ACHN (cell line): ENCODE data around the gene DBH.
"Not testable (repeated sequence)": the region's sequence is repeated elsewhere in the genome, so short reads cannot be mapped to it uniquely, and the experiment has no call there.

Experiments
- DNase-seq: peaks from one replicate; pipeline ENCODE4 v3.0.0-alpha.2; 2015
- in situ Hi-C: cut with HindIII; loops from 2 replicates; pipeline ENCODE4 v1.10.0; 2017; ENCODE audit warnings: low sequenced_read_pairs, low pct_ligation_motif_present, low pct_unique_long_range_greater_than_20kb

Gene DBH

DNA sequence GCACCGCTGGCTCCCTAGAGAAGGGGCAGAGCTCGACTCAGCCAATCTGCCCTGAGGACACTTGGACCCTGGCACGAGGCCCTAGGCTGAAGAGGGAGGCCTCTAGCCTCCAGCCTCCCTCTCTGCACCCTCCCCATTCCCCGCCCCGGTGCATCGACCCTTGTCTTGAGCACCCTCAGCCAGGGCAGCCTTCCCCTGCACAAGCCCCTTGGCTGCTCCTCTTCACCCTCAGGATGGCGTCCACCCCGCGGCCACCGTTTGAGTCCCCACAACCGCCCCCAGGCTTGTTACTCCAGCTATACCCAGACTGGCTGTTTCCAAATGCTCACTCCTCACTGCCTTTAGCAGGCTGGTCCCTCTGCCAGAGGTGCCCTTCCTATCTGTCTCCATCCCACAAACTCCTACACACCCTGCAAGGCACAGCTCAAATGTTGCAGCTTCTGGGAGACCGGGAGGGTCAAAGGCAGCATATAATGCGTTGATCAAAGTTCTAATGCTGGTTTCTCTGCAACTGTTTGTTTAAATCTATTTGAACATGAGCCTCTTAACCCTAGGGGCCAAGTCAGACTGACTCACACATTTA lies 20.5 kb upstream of the DBH start:
- in situ Hi-C loops = no loop called here

DNA sequence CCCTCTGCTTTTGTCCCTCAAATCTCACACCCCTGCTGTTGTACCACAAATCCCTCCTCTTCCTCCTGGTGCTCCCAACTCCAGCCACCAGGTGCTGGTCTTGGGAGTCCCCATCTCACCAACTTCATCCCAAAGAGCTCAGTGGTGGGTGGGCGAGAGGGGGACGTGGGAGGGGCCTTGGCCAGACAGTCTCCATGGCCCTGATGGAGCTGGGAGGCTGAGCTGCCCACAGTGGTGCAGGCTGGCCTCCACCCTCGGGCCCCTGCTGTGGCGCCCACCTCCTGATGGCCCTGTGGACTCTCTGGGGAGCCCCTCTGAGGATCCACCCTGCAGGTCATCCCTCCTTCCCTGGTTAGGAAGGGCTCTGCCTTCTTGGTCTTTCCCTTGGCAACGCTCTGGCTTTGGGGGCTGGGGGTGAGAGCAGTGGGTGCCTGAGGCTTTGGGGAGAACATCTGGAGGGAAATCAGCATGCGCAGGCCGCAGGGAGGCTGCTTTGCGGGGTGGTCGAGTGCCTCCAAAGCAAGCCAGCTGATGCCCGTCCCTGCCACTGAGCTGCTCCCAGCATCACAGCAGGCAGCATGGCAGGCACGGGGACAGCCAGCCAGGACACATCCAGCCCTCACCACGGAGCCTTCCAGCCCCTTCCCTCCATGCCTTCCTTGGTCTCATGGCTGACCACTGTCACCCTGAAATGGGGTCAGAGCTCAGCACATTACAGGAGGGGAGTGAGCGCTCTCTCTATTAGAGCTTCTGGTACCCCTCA lies 19.3 kb upstream of the DBH start:
- no peak for DNase-seq
- in situ Hi-C loops = no loop called here

More for the DNA sequence above, 20.5 kb upstream of the DBH start:
- no peak for DNase-seq

DNA sequence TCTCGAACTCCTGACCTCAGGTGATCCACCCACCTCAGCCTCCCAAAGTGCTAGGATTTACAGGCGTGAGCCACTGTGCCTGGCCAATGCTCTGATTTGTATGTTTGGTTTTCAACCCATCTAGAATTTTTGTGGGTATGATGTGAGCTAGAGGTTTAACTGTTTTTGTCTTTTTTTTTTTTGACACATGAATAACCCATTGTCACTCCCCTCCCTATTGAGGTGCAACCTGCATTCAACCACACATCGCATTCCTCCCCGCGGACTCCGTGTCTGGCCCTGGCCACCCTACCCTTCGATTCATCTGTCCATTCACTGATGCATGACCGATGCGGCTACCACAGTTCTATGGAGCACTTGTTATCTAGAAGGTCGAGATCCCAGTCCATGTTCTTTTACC lies 17.4 kb upstream of the DBH start:
- no peak for DNase-seq
- in situ Hi-C loops = no loop called here

DNA sequence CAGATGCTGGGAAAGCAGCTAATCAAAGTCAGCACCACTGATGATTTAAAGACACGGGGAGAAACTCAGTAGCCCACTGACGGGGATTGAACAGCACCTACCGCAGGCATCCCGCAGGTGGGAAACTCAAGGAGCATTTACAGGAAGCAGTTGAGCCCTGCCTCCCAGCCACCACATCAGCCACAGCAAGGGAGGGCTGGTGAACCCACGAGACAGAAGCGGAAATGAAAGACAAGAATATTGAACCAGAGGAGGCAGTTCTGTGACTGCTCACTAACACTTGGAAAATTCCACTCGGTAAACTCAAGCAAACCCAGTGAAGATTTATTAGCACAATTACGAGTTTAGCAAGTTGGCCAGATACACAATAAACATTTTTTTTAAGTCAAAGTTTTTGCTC lies 16.4 kb upstream of the DBH start:
- DNase-seq = no peak
- in situ Hi-C loops = no loop called here

DNA sequence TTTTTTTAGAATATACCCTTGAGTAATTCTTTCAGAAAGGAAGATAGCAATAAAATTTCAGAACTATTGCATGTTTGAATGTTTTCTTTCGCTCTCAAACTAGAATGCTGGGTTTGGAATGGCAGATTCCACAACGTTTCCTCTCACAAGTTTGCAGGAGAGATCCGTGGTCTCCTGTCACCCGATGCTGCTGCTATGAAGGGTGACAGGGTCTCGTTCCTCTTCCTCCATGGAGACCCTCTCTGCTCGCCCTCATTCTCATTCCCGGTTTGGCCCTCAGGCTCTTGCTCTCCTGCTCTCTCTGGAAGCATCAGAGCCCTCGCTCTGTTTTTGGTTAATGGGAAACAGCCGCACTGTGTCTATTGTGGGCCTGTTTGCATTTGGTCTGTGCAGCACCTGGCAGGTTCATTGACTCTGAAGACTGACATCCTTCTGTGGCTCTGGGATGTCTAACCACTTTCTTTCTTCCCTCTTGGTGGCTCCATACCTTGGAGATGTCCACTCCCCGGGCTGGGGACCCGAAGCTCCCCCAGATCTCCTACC lies 14.4 kb upstream of the DBH start:
- in situ Hi-C loops = no loop called here
- no peak for DNase-seq

DNA sequence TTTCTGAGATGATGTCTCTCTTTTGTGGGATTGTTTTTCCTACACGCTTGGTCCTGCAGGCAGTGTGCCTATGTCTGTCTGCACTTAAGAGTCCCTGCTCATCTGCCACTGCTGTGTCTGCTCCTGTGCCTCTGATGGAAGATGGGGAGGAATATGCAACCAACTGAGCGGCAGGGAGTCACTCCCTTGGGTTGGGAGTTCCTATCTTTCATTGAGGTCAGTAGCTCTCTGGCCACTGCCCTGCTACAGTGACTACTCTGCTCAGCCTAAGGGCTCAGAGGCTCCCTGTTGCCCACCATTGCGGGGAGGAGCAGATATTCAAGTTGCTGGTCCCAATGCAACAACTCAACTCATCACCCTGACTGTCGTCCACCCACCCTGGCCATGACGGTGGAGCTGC lies 13.6 kb upstream of the DBH start:
- no peak for DNase-seq
- in situ Hi-C loops = no loop called here

DNA sequence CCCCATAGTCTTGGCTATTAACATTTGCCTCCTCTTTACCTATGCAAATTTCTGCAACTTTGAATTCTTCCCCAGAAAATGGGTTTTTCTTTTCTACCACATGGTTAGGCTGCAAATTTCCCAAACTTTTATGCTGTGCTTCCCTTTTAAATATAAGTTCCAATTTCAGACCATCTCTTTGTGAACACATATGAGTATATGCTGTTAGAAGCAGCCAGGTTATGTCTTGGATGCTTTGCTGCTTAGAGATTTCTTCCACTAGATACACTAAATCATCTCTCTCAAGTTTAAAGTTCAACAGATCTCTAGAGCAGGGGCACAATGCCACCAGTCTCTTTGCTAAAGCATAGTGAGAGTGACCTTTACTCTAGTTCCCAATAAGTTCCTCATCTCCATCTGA lies 10.2 kb upstream of the DBH start:
- DNase-seq, in situ Hi-C loops: not testable (repeated sequence)

DNA sequence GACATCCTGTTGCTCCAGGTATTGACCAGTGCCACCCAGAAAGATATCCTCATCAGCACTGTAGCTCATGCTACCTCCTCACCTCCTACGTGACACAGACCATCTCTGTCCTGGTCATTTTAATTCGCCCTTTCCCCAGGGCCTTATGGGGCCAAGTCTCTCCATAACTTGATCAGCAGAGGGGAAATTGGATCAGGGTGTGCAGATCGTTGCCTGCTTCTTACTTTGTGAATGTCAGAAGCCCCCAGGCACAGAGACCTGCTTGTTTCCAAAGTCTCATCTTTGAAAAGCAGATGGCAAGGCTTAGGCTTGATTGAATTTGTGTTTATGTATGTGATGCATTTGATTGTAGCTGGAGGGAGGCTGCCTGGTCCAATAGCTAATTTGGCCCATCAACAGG lies 8.8 kb upstream of the DBH start:
- in situ Hi-C loops = no loop called here
- DNase-seq = no peak

DNA sequence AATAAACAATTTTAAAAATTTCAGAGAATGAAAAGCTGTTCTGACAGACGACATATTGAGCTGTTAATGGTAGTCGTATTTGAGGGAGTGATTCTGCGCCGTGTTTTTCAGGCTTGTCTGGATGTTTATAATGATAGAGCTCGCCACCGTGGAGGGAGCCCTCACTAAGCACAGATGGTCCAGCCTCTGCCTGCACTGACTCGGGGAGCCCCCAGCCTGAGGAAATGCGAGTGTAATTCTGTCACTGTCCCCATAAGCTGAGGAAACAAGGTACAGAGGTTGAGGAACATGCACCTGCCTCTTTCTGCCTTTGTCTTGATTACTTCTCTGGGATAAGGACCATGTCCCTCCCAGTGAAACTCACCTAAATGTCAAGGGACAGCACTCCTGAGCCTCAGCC lies 7.4 kb upstream of the DBH start:
- no peak for DNase-seq
- in situ Hi-C loops = no loop called here

DNA sequence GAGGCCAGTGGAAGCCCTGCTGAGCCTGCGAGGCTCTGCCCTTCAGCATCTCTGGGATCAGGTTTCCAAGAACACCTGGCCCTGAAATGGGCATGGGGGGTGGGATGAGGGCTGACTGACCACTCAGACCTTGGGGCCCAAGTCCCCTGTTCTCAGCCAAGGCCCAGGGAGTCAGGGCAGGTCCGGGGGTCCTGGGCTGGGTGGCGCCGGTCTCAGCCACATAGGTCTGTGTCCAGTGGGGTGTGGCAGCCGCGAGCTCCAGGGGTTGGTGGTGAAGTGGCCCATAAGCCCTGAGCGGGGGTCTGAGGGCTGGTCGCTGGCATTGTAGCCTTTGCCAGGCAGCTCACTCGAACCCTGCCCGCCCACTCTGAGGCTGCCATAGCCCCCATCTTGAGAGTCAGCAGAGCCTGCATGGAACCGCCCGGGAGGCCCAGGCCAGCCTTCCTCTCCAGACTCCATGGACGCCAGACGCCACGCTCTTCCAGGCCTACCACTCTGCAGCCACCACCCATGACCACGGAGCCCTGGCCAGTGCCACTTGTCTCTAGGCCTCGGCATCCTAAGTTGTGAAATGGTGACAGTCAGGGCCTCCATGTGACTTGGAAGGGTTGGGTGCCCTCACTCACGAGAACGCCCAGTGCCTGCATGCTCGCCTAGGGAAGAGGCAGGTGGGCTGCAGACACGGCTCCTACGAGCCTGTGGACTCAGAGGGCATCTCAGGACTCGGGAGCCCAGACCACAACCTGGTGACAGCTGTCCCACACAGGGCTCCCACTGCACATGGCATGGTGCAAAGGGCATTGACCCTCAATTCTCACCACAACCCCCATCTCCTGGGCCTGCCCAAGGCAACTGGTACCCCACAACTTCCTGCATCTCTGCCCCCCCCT lies 6.7 kb upstream of the DBH start:
- in situ Hi-C loops = no loop called here

DNA sequence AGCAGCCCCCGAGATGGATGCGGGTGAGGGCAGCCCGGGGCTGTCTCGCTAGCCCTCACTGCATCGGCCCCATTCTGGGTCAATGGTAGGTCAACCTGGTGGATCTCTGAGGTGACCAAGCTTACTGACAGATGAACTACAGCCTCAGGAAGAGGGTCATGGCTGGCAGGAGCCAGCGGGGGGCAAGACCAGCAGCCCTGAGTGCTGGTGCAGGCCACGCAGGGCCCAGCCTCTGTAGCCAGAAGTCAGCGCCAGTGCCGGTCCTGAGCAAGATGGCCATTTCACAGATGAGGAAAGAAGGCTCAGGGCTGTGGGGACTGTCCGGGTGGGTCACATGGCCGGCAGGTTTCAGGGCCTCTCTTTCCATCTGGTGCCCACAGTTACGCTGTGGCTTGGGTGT lies 5.1 kb upstream of the DBH start:
- DNase-seq = no peak
- in situ Hi-C loops = no loop called here

More for the DNA sequence above, 6.7 kb upstream of the DBH start:
- DNase-seq = no peak

DNA sequence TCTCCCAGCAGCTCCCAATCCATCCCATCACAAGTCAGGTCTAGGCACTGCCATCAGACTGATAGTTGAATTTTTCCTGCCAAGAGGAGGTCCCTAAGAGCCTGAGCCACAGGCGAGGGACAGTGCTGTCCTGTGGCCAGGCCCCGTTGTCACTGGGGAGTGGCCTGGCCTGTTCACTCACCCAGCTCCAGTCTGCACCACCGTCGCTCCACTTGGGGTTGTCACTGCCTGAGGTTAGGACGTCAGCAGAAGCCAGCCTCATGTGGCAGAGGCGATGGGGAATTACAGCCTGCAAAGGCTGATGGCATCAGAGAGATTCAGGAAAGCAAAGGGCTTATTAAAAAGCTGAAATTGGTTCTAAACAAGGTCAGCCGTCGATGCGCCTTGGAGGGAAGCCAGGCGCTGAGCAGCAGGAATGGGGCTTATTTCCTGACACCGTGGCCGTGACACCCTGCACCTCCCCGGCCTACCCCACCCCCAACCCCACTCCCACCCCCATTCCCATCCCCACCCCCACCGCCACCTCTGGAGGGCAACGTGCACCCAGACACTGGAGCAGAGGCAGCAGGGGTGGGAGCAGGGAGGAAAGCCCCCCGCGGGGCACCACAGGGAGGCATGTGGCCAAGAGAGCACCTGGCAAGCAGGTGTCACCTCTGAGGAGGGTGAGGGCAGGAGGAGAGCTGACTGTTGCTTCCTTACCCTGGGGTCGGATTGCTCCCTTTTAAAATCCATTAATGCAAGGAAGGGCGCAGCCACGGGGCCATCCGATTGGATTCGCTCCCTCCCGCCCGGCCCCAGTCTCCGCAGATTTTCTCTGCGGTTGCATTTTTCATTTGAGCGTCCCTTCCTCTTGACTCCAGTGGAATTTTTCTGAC lies 3.1 kb upstream of the DBH start:
- no peak for DNase-seq
- in situ Hi-C loops = no loop called here

DNA sequence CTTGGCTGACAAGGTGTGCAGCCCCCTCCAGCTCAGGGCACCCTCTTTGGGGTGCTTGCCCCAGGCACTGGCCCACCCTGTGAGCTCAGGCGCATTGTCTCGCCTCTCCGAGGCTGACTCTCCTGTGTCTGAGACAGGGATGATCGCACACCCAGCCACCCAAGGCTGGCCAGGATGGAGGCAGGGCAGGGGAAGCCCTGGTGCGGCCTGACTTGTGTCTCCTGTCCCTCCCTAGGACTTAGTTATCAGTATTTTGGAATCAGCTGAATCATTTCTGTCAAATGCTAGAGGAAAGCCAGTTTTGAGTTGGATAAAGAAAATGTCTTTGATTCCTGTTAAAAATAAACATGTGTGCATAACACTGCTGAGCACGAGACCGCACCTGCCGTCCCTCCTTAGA lies 2.5 kb upstream of the DBH start:
- DNase-seq = no peak
- in situ Hi-C loops = no loop called here

DNA sequence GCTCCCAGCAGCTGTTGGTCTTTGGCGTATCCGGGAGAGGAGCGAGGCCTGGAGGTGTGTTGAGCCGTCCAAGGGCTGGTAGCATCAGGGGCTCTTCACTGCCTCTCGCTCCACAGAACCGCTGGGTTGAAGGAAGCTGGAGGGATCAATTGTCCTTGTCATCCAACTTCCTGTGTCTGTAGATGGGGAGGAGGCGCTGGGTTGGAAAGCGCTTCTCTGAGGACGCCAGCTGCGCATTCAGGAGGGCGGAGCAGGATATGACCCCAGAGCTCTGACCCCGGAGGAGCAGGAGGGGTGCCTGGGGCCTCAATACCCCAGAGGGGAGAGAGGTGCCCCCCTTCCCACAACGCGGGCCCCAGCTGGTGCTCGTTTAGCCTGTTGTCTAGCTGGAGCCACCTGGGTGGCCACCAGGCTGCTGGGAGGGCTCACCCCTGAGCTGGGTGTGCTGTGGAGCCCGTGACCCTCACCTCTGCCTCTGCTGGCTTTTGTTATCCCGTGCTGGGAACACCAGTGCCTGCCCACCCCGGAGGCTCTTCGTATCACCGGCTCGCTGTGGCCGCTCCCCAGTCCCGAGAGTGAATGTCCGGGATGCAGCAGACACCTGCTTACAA lies 2.0 kb upstream of the DBH start:
- in situ Hi-C loops = no loop called here
- no peak for DNase-seq

DNA sequence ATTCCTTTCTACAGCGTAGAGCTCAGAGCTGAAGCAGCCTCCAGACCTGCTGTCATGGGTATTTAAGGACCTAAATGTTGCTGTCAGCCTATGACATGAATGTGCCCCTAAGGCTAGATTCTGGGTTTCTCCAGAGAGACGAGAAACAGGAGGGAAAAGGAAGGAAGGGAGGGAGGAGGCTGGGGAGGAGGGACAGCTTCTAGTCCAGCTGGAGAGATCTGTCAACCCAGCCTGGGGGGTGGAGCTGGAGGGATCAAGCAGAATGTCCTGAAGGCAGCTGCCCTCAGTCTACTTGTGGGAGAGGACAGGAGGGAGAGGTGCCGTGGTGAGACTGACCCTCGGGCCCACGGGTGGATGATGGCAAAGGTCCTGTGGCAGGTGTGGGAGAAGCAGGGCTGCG lies 1.1 kb upstream of the DBH start:
- no peak for DNase-seq
- in situ Hi-C loops = no loop called here

DNA sequence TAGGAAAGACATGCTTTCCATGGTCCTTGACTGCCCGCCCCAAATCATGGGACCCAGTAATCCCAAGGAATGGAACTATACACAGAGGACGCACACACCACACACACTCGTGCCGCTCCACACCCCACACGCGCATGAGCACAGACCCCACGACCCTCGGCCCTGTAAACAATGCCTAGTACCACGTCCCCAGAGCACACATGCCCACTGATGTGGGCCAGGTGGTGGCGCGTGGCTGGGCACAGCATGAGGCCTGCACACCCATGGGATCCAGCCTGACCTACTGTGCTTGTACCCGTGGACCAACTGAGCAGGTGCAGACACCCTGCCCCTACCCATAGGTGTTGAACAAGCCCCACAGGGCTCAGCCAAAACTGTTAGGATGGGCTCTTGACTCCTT lies 739 bp downstream of the DBH start:
- in situ Hi-C loops = no loop called here
- no peak for DNase-seq

DNA sequence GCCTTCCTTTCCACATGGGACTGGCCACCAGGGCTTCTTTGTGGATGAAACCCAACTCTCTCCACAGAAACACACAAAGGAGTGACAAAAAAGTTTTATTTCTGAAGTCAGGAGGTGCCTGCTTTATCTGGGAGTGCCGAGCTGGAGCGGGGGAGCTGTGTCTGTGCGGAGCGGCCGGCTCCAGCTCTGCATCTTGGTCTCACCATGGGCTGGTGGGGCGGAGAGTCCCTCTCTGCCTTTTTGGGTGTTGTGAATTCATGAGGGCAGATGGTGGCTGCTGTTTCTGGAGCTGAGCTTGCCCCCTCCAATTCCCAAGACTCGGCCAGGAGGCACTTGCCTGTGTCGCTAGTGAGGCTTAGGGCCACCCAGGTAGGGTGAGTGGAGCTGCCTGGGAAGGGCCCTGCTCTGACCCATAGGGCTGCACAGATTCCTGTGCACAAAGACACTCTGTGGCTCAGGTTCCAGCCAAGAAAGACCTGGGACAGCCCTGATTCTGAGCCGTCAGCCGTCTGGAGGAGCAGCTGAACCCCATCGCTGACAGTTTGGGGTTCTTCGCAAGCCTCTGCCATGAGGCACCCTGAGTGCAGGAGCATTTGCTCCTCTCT lies 1.4 kb downstream of the DBH start:
- DNase-seq = no peak
- in situ Hi-C loops = no loop called here

DNA sequence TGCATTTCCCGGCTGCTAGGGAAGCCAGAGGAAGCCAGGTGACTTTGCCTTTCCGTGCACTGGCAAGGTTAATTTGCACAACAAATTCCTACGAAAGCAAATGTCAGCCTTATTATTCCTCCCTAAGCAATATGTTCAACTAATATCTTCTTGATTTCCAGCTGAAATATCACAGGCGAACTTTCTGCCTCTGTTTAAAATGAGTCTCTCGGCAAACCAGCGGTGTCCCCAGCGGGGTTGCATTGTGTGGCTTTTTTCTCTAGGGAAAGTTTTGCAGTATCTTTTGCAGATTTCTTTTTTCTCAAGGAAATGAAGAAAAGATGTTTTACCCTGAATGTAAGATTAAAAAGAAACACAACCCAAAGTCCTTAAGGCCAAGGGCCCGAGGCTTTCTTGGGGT lies 1.9 kb downstream of the DBH start:
- in situ Hi-C loops = no loop called here
- DNase-seq = no peak
